Osteocyte (in vitro differentiated cells): ENCODE measurements around the gene ATP7B. TPM values are rescaled to one million over a fixed set of nuclear protein-coding genes. Genes with fewer than 3 reads are reported as not detected.

Experiments used
- DNase-seq: peaks from one replicate; pipeline ENCODE4 v3.0.0; 2021; ENCODE audit warnings: mixed read lengths; ENCODE audit not compliant: unreplicated experiment; ENCODE audit errors: extremely low spot score
- H3K27ac Mint-ChIP-seq: one replicate; pipeline ENCODE4 v1.8.0; 2021; ENCODE audit warnings: mild to moderate bottlenecking, mixed read lengths; ENCODE audit not compliant: unreplicated experiment
- H3K27me3 Mint-ChIP-seq: one replicate; pipeline ENCODE4 v1.8.0; 2021; ENCODE audit warnings: mixed read lengths; ENCODE audit not compliant: unreplicated experiment
- H3K36me3 Mint-ChIP-seq: one replicate; pipeline ENCODE4 v1.8.0; 2021; ENCODE audit warnings: mixed read lengths; ENCODE audit not compliant: unreplicated experiment
- H3K4me1 Mint-ChIP-seq: one replicate; pipeline ENCODE4 v1.8.0; 2021; ENCODE audit warnings: mixed read lengths; ENCODE audit not compliant: unreplicated experiment
- H3K4me3 Mint-ChIP-seq: one replicate; pipeline ENCODE4 v1.8.0; 2021; ENCODE audit warnings: mild to moderate bottlenecking, moderate library complexity, mixed read lengths; ENCODE audit not compliant: unreplicated experiment
- H3K9me3 Mint-ChIP-seq: one replicate; pipeline ENCODE4 v1.8.0; 2021; ENCODE audit warnings: mixed read lengths; ENCODE audit not compliant: unreplicated experiment
- total RNA-seq: library from RNA; stranded (reverse); gene quantifications from 2 replicates; pipeline ENCODE4 v1.2.1, GENCODE V29; 2021
- TF ChIP-seq, protein P1 (sequence below): fragments of 200-600 bp; sonication (generic); IDR thresholded peaks from 2 replicates; pipeline ENCODE4 v1.5.0; 2021; ENCODE audit warnings: antibody characterized with exemption, mild to moderate bottlenecking, moderate library complexity

Gene ATP7B
- total RNA-seq, 1 donor from 2014 or later, result 10.4 TPM

DNA sequence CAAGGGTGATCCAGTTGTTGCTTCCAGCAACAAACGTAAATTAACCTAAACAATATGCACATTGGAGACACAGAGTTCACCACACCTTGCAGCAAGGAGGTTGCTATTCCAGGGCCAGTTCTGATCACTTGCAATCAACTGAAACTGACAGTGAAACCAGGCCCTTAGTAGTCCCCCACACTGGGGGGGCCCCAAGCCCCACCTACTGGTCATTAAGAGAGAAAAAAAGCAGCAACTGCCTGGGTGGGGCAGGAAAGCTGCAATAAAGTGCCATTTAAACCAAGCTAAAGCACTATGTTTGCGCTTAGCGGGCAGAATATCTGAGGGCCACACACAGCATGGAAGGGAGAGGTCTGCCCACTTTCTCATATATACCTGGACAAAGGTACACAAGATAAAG is 51.5 kb downstream of the ATP7B start:
- no peak for DNase-seq
- Mint-ChIP-seq H3K27ac (no peak overlapping the region), H3K4me3 (no peak overlapping the region), H3K4me1 (peaks cover 1% of the 10 kb centered on the region), H3K36me3 (peaks cover 5% of the 10 kb centered on the region), H3K27me3 (no peaks in the 10 kb centered on the region), H3K9me3 (no peaks in the 10 kb centered on the region)
- TF ChIP-seq, protein P1, sequence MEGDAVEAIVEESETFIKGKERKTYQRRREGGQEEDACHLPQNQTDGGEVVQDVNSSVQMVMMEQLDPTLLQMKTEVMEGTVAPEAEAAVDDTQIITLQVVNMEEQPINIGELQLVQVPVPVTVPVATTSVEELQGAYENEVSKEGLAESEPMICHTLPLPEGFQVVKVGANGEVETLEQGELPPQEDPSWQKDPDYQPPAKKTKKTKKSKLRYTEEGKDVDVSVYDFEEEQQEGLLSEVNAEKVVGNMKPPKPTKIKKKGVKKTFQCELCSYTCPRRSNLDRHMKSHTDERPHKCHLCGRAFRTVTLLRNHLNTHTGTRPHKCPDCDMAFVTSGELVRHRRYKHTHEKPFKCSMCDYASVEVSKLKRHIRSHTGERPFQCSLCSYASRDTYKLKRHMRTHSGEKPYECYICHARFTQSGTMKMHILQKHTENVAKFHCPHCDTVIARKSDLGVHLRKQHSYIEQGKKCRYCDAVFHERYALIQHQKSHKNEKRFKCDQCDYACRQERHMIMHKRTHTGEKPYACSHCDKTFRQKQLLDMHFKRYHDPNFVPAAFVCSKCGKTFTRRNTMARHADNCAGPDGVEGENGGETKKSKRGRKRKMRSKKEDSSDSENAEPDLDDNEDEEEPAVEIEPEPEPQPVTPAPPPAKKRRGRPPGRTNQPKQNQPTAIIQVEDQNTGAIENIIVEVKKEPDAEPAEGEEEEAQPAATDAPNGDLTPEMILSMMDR, result no peak

DNA sequence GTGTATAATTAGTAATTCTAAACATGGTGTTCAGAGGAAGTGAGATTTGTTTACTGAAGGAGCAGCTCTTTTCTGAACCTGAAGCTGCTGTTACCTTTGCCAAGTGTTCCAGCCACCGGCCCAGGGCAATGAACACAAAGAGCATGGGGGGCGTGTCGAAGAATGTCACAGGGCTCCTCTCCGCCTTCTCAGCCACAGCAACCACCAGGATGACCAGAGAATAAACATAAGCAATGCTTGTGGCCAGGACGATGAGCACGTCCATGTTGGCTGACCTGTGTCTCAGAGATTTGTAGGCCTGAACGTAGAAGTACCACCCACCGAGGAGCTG is 53.1 kb downstream of the ATP7B start:
- TF ChIP-seq, protein P1, result no peak
- Mint-ChIP-seq H3K27ac (no peak overlapping the region), H3K4me3 (no peak overlapping the region), H3K36me3 (peaks cover 5% of the 10 kb centered on the region), H3K27me3 (no peaks in the 10 kb centered on the region), H3K4me1 (peaks cover 1% of the 10 kb centered on the region), H3K9me3 (no peaks in the 10 kb centered on the region)
- no peak for DNase-seq

DNA sequence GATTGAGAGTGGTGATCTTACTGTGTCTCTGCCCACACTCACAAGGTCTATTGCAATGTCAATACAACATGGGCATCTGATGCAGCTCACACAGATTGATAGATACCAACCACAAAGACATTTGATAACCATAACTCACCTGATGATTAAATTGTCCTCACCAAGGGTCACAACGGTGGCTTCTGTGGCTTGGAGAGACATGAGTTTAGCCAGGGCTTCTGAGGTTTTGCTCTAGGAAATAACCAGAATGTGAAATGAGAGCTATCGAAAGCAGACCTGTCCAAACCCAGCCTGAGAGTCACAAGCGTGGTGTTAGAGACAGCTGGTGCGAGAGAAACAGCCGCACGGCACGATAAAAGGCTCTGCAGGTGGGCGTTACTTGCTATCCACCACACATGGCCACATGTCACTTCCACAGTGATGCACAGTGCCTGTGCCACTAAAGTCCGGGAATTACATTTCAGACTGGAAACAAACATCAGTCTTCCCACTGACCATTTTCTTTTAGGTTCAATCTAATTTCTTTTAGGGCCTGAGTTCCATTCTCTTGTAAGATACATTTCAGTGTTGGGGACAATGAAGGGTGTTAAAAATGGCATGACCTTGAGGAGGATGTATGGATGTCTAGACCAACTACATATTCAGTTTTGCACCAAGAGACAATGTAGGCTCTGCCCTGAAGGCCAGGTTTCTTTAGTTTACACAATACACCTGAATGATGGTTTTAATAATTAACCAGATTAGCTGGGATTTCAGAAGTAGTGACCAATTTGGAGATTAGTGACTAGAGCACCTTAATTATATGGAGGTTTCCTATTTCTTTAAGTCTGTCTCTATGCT is 53.7 kb downstream of the ATP7B start:
- Mint-ChIP-seq H3K27me3 (no peaks in the 10 kb centered on the region), H3K27ac (no peak overlapping the region), H3K9me3 (no peaks in the 10 kb centered on the region), H3K4me3 (no peak overlapping the region), H3K36me3 (peaks cover 5% of the 10 kb centered on the region), H3K4me1 (peaks cover 1% of the 10 kb centered on the region)
- DNase-seq, result no peak
- TF ChIP-seq, protein P1, result no peak

DNA sequence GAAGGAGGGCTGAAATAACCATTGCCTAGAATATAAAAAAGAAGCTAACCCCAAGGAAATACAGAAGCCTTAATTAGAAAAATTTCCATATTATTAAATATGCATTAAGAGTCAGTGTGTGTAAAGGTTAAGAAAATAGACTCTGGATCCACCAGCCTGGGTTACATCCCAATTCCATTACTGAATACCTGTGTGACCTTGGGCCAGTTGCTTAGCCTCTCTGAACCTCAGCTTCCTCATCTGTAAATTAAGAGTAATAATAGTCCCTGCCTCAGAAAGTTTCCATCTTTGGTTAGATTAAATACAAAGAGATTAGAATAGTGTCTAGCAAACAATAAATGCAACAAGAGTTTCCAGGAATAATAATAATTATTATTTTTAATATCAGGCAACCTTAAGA is 54.5 kb downstream of the ATP7B start:
- TF ChIP-seq, protein P1, result no peak
- Mint-ChIP-seq H3K9me3 (no peaks in the 10 kb centered on the region), H3K4me3 (no peak overlapping the region), H3K36me3 (peaks cover 6% of the 10 kb centered on the region), H3K27me3 (no peaks in the 10 kb centered on the region), H3K27ac (no peak overlapping the region), H3K4me1 (peaks cover 1% of the 10 kb centered on the region)
- no peak for DNase-seq

DNA sequence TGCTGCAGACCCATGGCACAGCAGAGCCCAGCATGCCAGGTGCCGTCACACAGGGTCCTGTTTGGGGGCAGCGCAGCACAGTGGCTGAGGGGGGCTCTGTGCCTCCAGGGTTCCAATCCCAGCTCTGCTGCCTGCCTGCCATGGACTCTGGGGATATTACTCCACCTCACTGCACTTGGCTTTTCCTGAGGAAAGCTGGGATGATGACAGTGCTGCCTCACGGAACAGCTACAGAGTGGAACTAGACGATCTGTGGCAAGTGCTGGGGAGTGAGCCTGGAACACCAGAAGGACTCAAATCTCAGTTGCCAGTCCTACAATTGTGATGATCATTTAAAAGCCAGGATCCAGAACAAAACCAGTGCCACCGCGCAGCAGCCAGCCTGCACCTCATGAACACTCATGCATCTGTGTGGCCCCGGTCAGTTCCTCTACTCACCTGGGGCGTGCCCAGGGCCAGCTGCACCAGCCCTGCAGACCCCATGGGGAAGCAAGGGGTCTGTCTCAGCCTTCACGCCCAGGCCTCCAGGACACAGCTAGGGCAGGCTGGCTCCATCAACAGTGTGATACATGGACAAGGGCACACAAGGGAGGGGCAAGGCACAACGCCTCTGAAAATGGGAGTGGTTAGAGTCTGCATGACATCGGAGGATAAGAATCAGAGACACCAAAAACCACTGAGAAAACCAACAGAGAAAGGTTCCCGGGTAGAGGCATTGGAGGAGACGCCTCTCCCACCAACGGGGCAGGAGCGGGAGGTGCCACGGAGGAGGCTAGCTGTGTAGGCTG is 55.2 kb downstream of the ATP7B start:
- TF ChIP-seq, protein P1, result no peak
- Mint-ChIP-seq H3K36me3 (peaks cover 7% of the 10 kb centered on the region), H3K27me3 (no peaks in the 10 kb centered on the region), H3K4me1 (peaks cover 1% of the 10 kb centered on the region), H3K4me3 (no peak overlapping the region), H3K9me3 (no peaks in the 10 kb centered on the region), H3K27ac (no peak overlapping the region)
- no peak for DNase-seq
